ENCODE measurements around the gene BCL2L13.

DNA sequence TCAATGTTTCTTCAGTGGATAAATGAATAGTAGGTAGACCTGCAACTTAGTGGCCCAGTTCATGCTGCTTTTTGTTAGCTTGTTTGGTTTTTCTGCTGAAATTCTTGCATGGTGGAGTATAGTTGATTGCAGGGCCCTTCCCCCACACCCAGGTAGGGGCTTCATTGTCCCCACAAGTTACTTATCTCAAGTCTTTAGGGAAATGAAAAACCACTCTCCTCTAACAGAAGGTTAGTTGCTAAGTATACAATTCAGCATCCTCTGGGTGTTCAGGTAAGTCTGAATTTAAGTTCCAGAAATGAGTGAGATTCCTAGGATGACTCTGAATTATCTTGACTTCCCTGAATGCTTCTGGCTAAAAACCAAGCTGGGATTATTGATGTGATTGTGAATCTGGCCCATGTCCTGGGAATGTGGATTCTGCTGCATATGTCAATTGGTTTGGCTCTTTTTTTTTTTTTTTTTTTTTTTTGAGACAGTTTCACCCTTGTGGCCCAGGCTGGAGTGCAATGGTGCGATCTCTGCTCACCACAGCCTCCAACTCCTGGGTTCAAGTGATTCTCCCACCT lies 40.3 kb downstream of the BCL2L13 start:
- TF ChIP-seq, protein P1, sequence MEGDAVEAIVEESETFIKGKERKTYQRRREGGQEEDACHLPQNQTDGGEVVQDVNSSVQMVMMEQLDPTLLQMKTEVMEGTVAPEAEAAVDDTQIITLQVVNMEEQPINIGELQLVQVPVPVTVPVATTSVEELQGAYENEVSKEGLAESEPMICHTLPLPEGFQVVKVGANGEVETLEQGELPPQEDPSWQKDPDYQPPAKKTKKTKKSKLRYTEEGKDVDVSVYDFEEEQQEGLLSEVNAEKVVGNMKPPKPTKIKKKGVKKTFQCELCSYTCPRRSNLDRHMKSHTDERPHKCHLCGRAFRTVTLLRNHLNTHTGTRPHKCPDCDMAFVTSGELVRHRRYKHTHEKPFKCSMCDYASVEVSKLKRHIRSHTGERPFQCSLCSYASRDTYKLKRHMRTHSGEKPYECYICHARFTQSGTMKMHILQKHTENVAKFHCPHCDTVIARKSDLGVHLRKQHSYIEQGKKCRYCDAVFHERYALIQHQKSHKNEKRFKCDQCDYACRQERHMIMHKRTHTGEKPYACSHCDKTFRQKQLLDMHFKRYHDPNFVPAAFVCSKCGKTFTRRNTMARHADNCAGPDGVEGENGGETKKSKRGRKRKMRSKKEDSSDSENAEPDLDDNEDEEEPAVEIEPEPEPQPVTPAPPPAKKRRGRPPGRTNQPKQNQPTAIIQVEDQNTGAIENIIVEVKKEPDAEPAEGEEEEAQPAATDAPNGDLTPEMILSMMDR (IDR thresholded peaks at IDR 0.05) = no peak
- no peak for TF ChIP-seq POLR2A (IDR thresholded peaks at IDR 0.05)
- TF ChIP-seq POLR2AphosphoS5 (IDR thresholded peaks at IDR 0.05) = no peak
